Stimulated activated CD4-positive, alpha-beta T cell treated with anti-CD3 and anti-CD28 coated beads, Interleukin-15, amount 100 ng/mL, for 24 hours (primary cell): ENCODE data around the gene PTGES3.
"Not testable (repeated sequence)": the region's sequence is repeated elsewhere in the genome, so short reads cannot be mapped to it uniquely, and the experiment has no call there.

Experiments used
- DNase-seq: peaks from one replicate; pipeline ENCODE4 v3.0.0-alpha.2; 2020

PTGES3 gene

DNA sequence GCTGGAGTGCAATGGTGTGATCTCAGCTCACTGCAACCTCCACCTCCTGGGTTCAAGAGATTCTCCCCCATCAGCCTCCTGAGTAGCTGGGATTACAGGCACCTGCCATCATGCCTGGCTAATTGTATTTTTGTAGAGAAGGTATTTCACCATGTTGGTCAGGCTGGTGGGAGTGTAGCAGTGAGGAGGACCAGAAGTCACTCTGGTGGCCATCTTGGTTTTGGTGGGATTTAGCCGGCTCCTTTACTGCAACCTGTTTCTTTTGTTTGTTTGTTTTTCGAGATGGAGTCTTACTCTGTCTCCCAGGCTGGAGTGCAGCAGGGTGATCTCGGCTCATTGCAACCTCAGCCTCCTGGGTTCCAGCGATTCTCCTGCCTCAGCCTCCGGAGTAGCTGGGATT is 16.4 kb upstream of the PTGES3 start:
- not testable (repeated sequence) for DNase-seq

DNA sequence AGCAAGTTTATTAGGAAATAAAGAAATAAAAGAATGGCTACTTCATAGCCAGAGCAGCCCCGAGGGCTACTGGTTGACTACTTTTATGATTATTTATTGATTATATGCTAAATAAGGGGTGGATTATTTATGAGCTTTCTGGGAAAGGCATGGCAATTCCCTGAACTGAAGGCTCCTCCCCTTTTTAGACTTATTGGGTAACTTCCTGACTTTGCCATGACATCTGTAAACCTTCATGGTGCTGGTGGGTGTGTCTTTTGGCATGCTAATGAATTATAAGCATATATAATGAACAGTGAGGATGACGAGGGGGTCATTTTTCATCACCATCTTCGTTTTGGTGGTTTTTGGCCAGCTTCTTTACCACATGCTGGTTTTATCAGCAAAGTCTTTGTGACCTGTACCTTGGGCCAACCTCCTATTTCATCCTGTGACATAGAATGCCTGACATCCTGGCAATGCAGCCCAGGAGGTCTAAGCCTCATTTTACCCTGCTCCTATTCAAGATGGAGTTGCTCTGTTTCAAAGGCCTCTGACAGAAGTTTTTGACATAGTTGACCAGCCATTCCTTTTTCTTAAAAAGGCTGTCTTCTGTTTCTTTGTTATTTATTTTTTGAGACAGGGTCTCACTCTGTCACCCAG is 11.1 kb upstream of the PTGES3 start:
- DNase-seq, result no peak

- no peak for DNase-seq
Measured at GRCh38 chr12:56695327-56696101, 7.4 kb upstream of the PTGES3 start.

DNA sequence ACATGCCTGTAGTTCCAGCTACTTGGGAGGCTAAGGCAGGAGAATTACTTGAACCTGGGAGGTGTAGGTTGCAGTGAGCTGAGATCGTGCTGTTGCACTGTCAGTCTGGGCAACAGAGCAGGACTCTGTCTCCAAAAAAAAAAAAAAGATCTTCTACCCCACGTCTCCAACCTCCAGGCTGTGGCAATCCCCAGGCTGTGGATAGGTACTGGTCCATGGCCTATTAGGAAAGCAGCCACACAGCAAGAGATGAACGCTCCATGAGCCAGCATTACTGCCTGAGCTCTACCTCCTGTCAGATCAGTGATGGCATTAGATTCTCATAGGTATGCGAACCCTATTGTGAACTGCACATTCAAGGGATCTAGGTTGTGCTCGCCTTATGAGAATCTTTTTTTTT is 6.1 kb upstream of the PTGES3 start:
- no peak for DNase-seq

DNA sequence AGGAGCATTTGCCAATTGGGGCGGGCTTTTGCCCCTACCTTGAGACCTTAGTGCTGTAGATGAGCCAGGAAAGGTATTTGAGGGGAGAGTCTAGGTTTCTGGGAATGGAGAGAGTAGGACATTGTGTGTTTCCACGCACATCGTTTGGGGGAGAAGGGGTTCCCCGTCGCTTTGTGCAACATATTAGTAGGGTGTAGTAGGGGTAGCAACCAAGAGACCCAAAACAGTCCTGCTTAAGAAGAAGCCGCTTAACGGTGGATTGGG is 694 bp upstream of the PTGES3 start:
- no peak for DNase-seq

DNA sequence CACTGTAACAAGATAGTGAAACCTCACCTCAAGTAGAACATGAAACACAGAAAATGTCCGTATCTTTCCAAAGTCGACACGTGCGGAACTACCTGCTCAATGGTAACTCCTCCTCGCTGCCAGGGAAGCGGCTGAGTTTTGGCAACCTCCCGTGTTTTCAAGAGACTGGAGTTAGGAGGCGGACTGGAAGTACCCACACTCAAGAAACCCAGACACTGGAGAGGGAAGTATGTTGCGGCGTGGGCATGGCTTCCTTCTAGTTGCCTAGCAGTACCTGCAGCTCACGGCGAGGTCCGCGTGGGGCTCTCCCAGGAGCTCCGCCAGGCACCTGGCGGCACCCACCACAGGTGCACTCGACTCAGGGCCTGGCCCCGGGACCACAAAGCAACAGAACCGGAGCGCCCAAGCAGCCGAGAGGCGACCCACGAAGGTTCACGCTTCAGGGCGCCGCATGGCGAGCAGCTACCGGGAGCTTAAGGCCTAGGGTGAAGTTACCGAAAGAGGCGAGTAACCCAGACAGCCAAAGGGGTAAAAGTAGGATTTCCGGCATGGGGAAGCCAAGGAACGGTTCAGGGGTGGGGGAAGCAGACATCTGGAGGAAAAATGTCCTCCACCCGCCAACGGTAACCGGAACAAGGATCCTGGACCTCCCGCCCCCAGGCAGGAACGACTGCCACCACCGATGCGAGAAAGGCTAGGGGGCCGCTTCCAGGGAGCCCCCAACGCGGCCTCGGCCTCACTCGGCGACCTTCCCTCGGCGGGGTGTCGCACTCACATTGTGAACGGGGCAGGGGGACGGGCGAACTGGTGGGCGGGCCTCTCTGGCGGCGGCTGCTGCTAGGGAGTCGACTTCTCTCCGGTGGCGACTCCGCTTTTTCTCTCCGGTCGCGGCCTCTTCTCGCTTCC is 608 bp downstream of the PTGES3 start:
- peak; percentile 68 for DNase-seq

DNA sequence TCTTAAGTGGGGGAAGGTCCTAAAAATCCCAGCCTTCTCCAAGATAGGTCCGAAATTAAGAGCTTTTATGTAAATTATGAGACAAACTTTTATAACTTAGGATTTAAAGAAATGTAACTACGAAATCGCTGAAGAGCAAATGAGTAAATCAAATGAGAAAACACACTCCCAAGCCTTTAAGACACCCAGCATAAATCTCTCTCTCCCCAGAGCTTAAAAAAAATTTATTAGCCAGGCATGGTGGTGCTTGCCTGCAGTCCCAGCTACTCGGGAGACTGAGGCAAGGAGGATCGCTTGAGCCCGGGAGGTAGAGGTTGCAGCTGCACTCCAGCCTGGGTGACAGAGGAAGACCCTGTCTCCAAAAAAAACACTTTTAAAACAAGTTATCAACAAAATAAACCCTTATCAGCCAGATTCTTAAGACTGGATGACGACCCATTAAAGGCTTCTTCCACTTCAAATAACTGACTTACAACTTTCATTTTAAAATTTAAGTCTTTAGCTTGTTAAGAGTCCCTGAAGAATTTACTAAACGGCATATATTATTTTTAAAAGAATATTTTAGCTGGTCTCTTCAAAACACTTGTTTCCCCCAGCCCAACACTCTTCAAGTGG is 3.2 kb downstream of the PTGES3 start:
- DNase-seq, result no peak

DNA sequence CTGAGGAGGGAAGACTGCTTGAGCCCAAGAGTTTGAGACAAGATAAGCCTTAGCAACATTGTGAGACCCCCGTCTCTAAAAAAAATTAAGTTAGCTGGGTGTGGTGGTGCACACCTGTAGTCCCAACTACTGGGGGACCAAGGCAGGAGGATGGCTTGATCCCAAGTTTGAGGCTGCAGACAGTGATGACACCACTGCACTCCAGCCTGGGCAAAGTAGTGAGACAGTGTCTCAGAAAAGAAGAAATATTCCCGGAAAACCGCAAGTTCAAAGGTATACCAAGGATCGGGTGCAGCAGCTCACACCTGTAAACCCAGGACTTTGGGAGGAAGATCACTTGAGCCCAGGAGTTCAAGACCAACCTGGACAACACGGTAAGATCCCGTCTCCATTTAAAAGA is 5.8 kb downstream of the PTGES3 start:
- no peak for DNase-seq

DNA sequence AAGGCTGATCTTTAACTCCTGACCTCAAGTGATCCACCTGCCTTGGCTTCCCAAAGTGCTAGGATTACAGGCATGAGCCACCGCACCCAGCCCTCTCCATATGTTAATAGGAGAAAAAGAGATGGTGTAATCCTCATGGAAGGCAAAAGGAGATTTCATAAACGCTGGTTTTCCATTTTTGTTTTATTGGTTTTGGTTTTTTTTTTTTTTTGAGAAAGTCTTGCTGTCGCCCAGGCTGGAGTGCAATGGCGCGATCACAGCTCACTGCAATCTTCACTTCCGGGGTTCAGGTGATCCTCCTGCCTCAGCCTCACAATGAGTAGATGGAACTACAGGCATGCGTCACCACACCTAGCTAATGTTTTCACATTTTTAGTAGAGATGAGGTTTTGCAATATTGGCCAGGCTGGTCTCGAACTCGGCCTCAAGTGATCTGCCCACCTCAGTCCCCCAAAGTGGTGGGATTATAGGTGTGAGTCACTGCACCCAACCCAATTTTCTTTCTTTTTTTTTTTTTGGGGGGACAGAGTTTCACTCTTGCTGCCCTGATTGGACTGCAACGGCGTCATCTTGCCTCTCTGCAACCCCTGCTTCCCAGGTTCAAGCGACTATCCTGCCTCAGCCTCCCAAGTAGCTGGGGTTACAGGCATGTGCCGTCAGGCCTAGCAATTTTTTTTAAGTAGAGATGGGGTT is 8.1 kb downstream of the PTGES3 start:
- DNase-seq, result no peak

DNA sequence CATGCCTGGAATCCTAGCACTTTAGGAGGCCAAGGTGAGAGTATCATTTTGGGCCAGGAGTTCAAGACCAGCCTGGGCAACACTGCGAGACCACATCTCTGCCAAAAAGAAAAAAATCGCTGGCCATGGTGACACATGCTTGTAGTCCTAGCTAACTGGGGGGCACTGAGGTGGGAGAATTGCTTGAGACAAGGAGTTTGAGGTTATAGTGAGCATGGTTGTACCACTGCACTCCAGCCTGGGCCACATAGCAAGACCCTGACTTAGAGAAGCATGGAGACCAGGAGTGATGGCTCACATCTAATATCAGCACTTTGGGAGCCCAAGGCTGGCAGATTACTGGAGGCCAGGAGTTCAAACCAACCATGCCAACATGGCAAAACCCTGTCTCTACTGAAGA is 9.2 kb downstream of the PTGES3 start:
- DNase-seq, result no peak

DNA sequence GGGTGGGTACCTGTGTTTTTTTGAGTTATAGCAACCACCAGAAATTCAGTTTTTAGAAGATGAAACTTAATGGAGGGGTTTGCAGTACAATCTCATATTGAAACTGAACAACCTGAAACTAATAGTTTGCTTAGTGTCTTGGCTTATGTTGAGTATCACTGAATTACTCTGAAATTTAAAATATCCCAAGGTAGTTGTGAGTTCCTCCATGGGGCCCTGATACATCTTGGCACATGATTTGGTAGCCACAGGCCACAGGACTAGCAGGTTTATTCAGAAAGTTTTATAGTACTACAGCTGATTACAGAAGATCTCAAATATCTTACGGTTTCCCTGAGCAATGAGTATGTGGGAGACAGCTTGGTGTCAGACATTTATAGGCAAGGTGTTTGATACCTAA is 10.4 kb downstream of the PTGES3 start:
- peak; percentile 46 for DNase-seq

DNA sequence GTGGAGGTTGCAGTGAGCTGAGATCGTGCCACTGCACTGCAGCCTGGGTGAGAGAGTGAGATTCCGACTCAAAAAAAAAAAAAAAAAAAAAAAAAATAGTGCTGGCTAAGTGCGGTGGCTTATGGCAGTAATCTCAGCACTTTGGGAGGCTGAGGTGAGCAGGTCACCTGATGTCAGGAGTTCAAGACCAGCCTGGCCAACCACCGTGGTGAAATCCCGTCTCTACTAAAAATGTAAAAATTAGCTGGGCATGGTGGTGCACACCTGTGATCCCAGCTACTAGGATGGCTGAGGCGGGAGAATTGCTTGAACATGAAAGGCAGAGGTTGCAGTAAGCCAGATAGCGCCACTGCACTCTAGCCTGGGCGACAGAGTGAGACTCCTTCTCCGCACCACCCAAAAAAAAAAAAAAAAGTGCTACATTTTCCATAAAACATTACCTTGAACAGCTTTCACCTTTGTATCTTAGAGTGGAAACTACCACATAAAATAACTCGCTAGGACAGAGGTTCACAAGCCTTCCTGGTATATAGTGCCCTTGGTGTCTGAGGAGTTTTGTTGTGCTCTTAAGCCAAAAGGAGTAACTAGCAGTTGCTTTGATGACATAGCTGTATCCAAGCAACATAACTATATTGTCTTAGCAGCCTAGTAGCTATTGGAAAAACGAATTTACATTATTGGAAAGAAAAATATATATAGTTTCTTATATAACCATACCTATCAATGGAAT is 11.1 kb downstream of the PTGES3 start:
- DNase-seq, result no peak

DNA sequence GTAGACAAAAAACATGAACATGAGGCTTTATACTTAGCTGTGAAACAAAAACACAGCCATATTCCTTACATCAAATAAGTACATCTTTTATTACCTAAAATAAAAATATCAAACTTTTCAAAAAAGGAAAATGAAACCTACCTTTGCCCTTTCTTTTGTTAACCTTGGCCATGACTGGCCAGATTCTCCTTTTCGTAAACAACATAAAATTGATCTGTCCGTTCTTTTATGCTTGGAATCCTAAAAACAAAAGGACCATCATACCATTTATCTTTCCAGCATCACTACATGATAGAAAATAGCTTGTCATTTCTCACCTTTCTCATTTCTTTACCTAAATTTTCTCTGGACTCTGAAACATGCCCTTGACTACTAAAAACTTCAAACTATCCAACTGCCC is 16.5 kb downstream of the PTGES3 start:
- DNase-seq, result no peak

- DNase-seq, result no peak
Measured at GRCh38 chr12:56670836-56671235, 17.2 kb downstream of the PTGES3 start.

GRCh38 chr12:56668197-56668457 is 20.0 kb downstream of the PTGES3 start:
- no peak for DNase-seq

DNA sequence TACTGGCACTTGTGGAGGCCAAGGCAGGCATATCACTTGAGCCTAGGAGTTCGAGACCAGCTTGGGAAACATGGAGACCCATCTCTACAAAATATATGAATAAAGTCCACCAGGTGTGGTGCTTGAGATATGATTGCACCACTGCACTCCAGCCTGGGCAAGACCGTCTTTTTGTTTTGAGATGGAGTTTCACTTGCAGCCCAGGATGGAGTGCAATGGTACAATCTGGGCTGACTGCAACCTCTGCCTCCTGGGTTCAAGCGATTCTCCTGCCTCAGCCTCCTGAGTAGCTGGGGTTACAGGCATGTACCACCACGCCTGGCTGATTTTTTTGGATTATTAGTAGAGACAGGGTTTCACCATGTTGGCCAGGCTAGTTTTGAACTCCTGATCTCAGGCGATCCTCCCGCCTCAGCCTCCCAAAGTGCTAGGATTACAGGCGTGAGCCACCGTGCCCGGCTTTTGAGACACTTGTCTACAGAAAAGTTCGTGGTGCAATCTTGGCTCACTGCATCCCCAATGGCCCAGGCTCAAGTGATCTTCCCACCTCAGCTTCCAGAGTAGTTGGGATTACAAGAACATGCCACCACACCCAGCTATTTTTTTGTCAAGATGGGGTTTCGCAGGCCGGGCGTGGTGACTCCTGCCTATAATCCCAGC is 26.0 kb downstream of the PTGES3 start:
- DNase-seq, result no peak

- DNase-seq, result no peak
Measured at GRCh38 chr12:56661560-56661959, 26.5 kb downstream of the PTGES3 start.

DNA sequence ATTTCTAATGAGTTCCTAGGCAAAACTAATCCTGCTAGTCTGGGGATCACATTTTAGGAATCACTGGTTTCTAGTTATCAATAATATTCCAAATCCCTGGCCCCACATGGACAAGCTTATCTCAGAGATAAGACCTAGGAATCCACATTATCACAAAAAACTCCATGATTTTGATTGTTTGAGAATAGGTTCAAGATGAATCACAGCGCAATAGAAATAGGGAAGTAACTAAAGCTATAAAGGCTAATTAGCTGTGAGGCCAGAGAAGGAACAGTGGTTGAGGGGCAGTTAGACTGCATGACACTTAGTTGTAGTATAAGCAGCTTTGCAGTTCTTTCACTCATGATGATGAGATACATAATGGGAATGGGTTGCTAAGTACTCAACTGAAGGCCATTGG is 29.2 kb downstream of the PTGES3 start:
- DNase-seq, result no peak

GRCh38 chr12:56657416-56658379 is 30.4 kb downstream of the PTGES3 start:
- DNase-seq, result no peak

- DNase-seq, result not testable (repeated sequence)
Measured at GRCh38 chr12:56653781-56654180, 34.3 kb downstream of the PTGES3 start.

DNA sequence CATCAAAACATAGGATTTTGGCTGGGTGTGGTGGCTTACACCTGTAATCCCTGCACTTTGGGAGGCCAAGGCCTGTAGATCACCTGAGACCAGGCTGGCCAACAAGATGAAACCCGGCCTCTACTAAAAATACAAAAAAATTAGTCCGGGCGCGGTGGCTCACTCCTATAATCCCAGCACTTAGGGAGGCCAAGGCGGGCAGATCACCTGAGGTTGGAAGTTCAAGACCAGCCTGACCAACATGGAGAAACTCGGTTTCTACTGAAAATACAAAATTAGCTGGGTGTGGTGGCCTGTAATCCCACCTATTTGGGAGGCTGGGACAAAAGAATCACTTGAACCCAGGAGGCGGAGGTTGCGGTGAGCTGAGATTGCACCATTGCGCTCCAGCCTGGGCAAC is 40.1 kb downstream of the PTGES3 start:
- DNase-seq, result not testable (repeated sequence)
